GM12878 (cell line): ENCODE measurements around the gene NFE2L2. TPM values are rescaled to one million over a fixed set of nuclear protein-coding genes. Genes with fewer than 3 reads are reported as not detected.

Source experiments
- ATAC-seq: fragments of 200-7000 bp; cut with Tn5 transposase; 3 replicates; pipeline ENCODE4 v1.9.1; 2020; ENCODE audit warnings: mild to moderate bottlenecking, moderate library complexity
- BruUV-seq: library from RNA; stranded (reverse); fragments of 400-500 nt; replicated peaks from 2 replicates; lab custom pipeline; 2021; lab: Mats Ljungman, UMichigan
- CTCF ChIA-PET: fragments of 300-600 bp; sonication (Branson Sonifier 250); formaldehyde crosslinking; extraction: SDS; loops from one replicate; lab custom pipeline; 2021; ENCODE audit warnings: inconsistent platforms; lab: Yijun Ruan, JAX
- POLR2A ChIA-PET: fragments of 350-600 bp; formaldehyde crosslinking; extraction: SDS; loops from one replicate; lab custom pipeline; 2021; ENCODE audit warnings: inconsistent platforms; lab: Charles Lee
- RAD21 ChIA-PET: fragments of 300-600 bp; sonication (Branson Sonifier 250); formaldehyde crosslinking; loops from one replicate; lab custom pipeline; 2023; ENCODE audit warnings: antibody characterized with exemption; ENCODE audit not compliant: unreplicated experiment; lab: Charles Lee
- SMC1A ChIA-PET: fragments of 300-600 bp; sonication (Branson Sonifier 250); formaldehyde crosslinking; loops from one replicate; lab custom pipeline; 2023; ENCODE audit not compliant: unreplicated experiment, uncharacterized antibody; lab: Charles Lee
- DNase-seq: peaks from one replicate; pipeline ENCODE4 v3.0.0-alpha.2; 2011; ENCODE audit warnings: low read depth, low spot score
- FAIRE-seq: peaks from 3 replicates; lab custom pipeline; 2011; peaks lifted over from hg19 to GRCh38; lab: Jason Lieb, UNC
- H2AFZ ChIP-seq: 2 replicates; pipeline ENCODE4 v1.6.0; 2011; ENCODE audit warnings: low read depth, low read length, control low read depth; ENCODE audit not compliant: control insufficient read depth
- H3K27ac ChIP-seq: 2 replicates; pipeline ENCODE4 v1.5.1; 2011; ENCODE audit warnings: control low read depth; ENCODE audit not compliant: control insufficient read depth, insufficient read depth
- H3K27me3 ChIP-seq, 2 experiments: replicated peaks in 1 of 2; 2 replicates each; pipeline versions ENCODE4 v1.6.0 to v1.6.1; 2011; ENCODE audit warnings: low read length in 1 of 2; ENCODE audit not compliant: control insufficient read depth in 2 of 2, insufficient read depth in 2 of 2
- H3K36me3 ChIP-seq, 2 experiments: 2 replicates each; pipeline ENCODE4 v1.5.1; 2011; ENCODE audit warnings: low read length in 1 of 2; ENCODE audit not compliant: control insufficient read depth in 2 of 2, insufficient read depth in 2 of 2
- H3K4me1 ChIP-seq: 2 replicates; pipeline ENCODE4 v1.6.1; 2011; ENCODE audit warnings: mild to moderate bottlenecking, low read length, moderate library complexity, mixed read lengths; ENCODE audit not compliant: control insufficient read depth, insufficient read depth
- H3K4me2 ChIP-seq: 2 replicates; pipeline ENCODE4 v1.6.0; 2011; ENCODE audit warnings: control low read depth; ENCODE audit not compliant: control insufficient read depth, insufficient read depth
- H3K4me3 ChIP-seq: fragments of 200-600 bp; sonication (generic); 2 replicates; pipeline ENCODE4 v1.5.1; 2016
- H3K79me2 ChIP-seq: 2 replicates; pipeline ENCODE4 v1.6.0; 2011; ENCODE audit warnings: low read length; ENCODE audit not compliant: control insufficient read depth, insufficient read depth
- H3K9ac ChIP-seq: 2 replicates; pipeline ENCODE4 v1.8.0; 2011; ENCODE audit warnings: low read length, control low read depth, mixed read lengths; ENCODE audit not compliant: control insufficient read depth, insufficient read depth
- H3K9me3 ChIP-seq: replicated peaks from 3 replicates; pipeline ENCODE4 v1.5.1; 2011; ENCODE audit warnings: mild to moderate bottlenecking, low read length; ENCODE audit not compliant: control insufficient read depth, insufficient read depth
- H4K20me1 ChIP-seq: 2 replicates; pipeline ENCODE4 v1.6.0; 2011; ENCODE audit not compliant: control insufficient read depth, insufficient read depth
- HSF1 ChIP-seq: fragments of 150-350 bp; IDR thresholded peaks from 2 replicates; pipeline ENCODE4 v1.6.1; 2014; ENCODE audit warnings: mild to moderate bottlenecking, low read depth, low read length
- MLLT1 ChIP-seq: fragments of 450-650 bp; IDR thresholded peaks from 2 replicates; pipeline ENCODE4 v1.6.1; 2016; ENCODE audit warnings: mild to moderate bottlenecking
- MTA3 ChIP-seq: IDR thresholded peaks from 2 replicates; pipeline ENCODE4 v1.6.1; 2012; ENCODE audit warnings: low read length, inconsistent platforms, borderline replicate concordance
- POLR2AphosphoS2 ChIP-seq: IDR thresholded peaks from 2 replicates; pipeline ENCODE4 v1.6.1; 2011; ENCODE audit warnings: low read depth, mild to moderate bottlenecking, low read length, improper control_type of control experiment, moderate library complexity
- RELB ChIP-seq: fragments of 450-650 bp; IDR thresholded peaks from 2 replicates; pipeline ENCODE4 v1.6.1; 2017; ENCODE audit warnings: low read depth, mild to moderate bottlenecking, moderate library complexity
- ZBTB4 ChIP-seq: fragments of 450-650 bp; formaldehyde crosslinking; IDR thresholded peaks from 2 replicates; pipeline ENCODE4 v1.4.0; 2022; ENCODE audit warnings: mild to moderate bottlenecking, moderate library complexity
- ZNF592 ChIP-seq: fragments of 450-650 bp; IDR thresholded peaks from 2 replicates; pipeline ENCODE4 v1.6.1; 2017; ENCODE audit warnings: mild to moderate bottlenecking, moderate library complexity
- WGBS: methylation state at CpG from one replicate; pipeline ENCODE4 v1.1.6; 2016; ENCODE audit warnings: low lambda C conversion rate; ENCODE audit not compliant: insufficient replicate concordance, insufficient coverage; ENCODE audit errors: missing lambda C conversion rate; 5-methylcytosine and 5-hydroxymethylcytosine counted together
- in situ Hi-C: fragments of 300-500 bp; cut with MboI; formaldehyde crosslinking; loops from 9 replicates; pipeline ENCODE4 v1.14.3; 2018; ENCODE audit warnings: mixed read lengths
- intact Hi-C: fragments of 100-400 bp; cut with micrococcal nuclease; formaldehyde crosslinking; loops from one replicate; pipeline ENCODE4 v1.14.2; 2022; ENCODE audit not compliant: unreplicated experiment
- polyA plus RNA-seq, 11 experiments: library from polyadenylated mRNA; depleted of rRNA in 4 of 11; unstranded in 6 of 11; stranded (reverse) in 5 of 11; fragments of >200 nt; fragmentation: Nextera tagmentation in 4 of 11; fragmentation: Illumina TruSeq in 1 of 11; extraction: Ambion mirVana in 4 of 11; extraction: Trizol in 1 of 11; gene quantifications; 1 replicate in 1 of 11; 2 replicates in 10 of 11; pipeline versions ENCODE4 v1.2.1 to v1.2.3, GENCODE V29; 2011 to 2016; ENCODE audit warnings: inconsistent platforms in 2 of 11, missing spikeins in 2 of 11, low read depth in 1 of 11
- total RNA-seq, 4 experiments: library from RNA; depleted of rRNA in 3 of 4; stranded (reverse); fragments of >200 nt in 3 of 4; fragmentation: Illumina TruSeq in 1 of 4; extraction: Trizol in 1 of 4; gene quantifications; 2 replicates each; pipeline versions ENCODE4 v1.2.1 to v1.2.3, GENCODE V29; 2013 to 2021

The NFE2L2 gene
- total and polyA plus RNA-seq, 10 of the 15 experiments (the other 5 are each of a cell fraction or from before 2014, with no cell fraction given) = 18.4 to 69.8 (median 37.1) TPM

DNA sequence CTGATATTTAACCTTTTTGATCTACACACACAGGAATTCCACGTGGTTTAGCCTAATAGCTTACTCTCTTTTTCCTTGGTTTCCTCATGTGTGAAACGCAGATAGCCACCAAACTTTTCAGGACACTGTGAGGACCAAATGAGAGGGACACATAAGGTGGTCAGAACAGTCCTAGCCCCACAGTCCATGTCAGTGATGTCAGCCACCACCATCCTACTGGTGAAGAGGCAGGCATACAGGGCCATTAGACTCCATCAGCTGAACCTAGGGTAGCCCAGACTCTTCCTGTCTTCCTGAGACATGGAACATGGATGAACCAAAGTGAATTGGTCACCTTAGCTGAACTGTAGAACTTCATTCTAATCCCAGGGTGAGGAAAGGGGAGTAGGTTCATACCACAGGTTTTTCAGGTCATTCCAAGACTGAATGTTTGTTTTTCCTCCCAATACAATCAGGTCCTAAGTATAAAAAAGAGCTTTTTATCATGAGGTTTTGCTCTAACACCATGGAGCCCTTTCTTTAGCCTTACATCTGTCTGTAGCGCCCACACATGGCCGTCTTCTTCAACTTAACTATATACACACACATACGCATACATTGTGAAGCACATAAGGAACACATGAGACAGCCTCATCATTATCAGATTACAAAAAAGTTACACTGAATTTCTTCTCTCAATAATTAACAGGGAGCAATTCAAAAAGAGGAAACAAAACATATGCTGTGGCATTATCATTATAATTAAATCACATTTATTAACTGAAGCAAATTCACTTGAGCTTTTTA, 18.5 kb upstream of the NFE2L2 start:
- Histone ChIP-seq H3K9ac (no peak overlapping the region), H3K27me3 (no peaks in the 10 kb centered on the region), H3K36me3 (no peaks in the 10 kb centered on the region), H4K20me1 (no peaks in the 10 kb centered on the region), H3K4me2 (no peak overlapping the region), H3K4me3 (no peak overlapping the region), H3K4me1 (peaks cover 20% of the 10 kb centered on the region), H2AFZ (no peak overlapping the region), H3K79me2 (no peaks in the 10 kb centered on the region), H3K9me3 (no peaks in the 10 kb centered on the region), H3K27ac (no peak overlapping the region)
- intact Hi-C loops = no loop called here
- ChIA-PET POLR2A (interaction anchor here (0.6 to 6.0 kb wide), 8 partner anchors 10 to 88 kb away, joined by 3 to 76 read pairs (median 4); partner anchors contain the start of genes HNRNPA3 and NFE2L2), CTCF (interaction anchor here (0.6 to 6.8 kb wide), 14 partner anchors 10 to 121 kb away, joined by 3 to 95 read pairs (median 7); partner anchors contain the start of gene NFE2L2), RAD21 (interaction anchor here (0.8 to 5.8 kb wide), 6 partner anchors 10 to 466 kb away, joined by 3 to 52 read pairs (median 6); partner anchors contain the start of genes AGPS and NFE2L2), SMC1A (interaction anchor here (1.1 to 9.1 kb wide), 12 partner anchors 11 to 456 kb away, joined by 3 to 94 read pairs (median 6); partner anchors contain the start of gene NFE2L2)
- BruUV-seq = no TSS peak
- in situ Hi-C loops = no loop called here
- no peak for DNase-seq
- no peak for TF ChIP-seq RELB
- no peak for TF ChIP-seq ZBTB4
- TF ChIP-seq ZNF592 = no peak
- no peak for TF ChIP-seq HSF1
- no peak for TF ChIP-seq POLR2AphosphoS2
- no peak for TF ChIP-seq MTA3
- TF ChIP-seq MLLT1 = no peak
- 82% methylated on average over 5 of the region's 5 CpGs for WGBS
- ATAC-seq = 0 out of 3 replicates have a peak, but pooled peaks have one; percentile 10
- no peak for FAIRE-seq
